ENCODE measurements around the gene BLOC1S4. TPM values are rescaled to one million over a fixed set of nuclear protein-coding genes. Genes with fewer than 3 reads are reported as not detected.

Gene BLOC1S4
- polyA plus RNA-seq, 1 of the 3 experiments (the other 2 are of a cell fraction): 22.1 TPM

- no peaks in the 10 kb centered on the region for H4K20me1 ChIP-seq (ENCODE audit: insufficient read depth)
- H3K27ac ChIP-seq (ENCODE audit: low read depth in 2 of 2, low read length in 1 of 2): peak overlapping the region in 1 of 2 experiments; percentile 85; a peak in 2 of 4 replicates
- H3K4me2 ChIP-seq: peak overlapping the region; percentile 55; the same call in 1 of the 2 replicates
- H3K4me1 ChIP-seq (ENCODE audit: control insufficient read depth in 1 of 2, insufficient read depth in 2 of 2, low read depth in 1 of 2, low read length in 1 of 2): peaks cover 2 to 20% of the 10 kb centered on the region in 2 experiments; a peak in 3 of 4 replicates
- H3K9me2 ChIP-seq: no peaks in the 10 kb centered on the region
- TF ChIP-seq FOSL2 (IDR thresholded peaks at IDR 0.05; ENCODE audit: borderline replicate concordance, low read depth) (peak; percentile 89), PBX3 (IDR thresholded peaks at IDR 0.05) (no peak), MAX (IDR thresholded peaks at IDR 0.05; ENCODE audit: low read depth) (no peak; the same call in 1 of the 2 replicates), JUND (IDR thresholded peaks at IDR 0.05) (peak; percentile 66; the same call in 1 of the 2 replicates), GATA2 (CRISPR knock-in tag; IDR thresholded peaks at IDR 0.05) (no peak), CHD2 (IDR thresholded peaks at IDR 0.05; ENCODE audit: low read length, partially characterized antibody) (no peak), REST (IDR thresholded peaks at IDR 0.05; ENCODE audit: low read depth, low read length) (0 out of 2 replicates have a peak, but pooled peaks have one; percentile 28), RCOR1 (IDR thresholded peaks at IDR 0.05; ENCODE audit: low read length) (no peak), TCF12 (IDR thresholded peaks at IDR 0.05) (no peak), MXI1 (IDR thresholded peaks at IDR 0.05; ENCODE audit: low read depth, low read length) (no peak), RXRA (IDR thresholded peaks at IDR 0.05; ENCODE audit: borderline replicate concordance, low read depth) (peak; percentile 30; the same call in 1 of the 2 replicates), POLR2AphosphoS5 (IDR thresholded peaks at IDR 0.05; ENCODE audit: low read depth, low read length) (peak; percentile 29; the same call in 1 of the 2 replicates), MEF2A (IDR thresholded peaks at IDR 0.05; ENCODE audit: borderline replicate concordance, low read depth) (no peak), NFIC (IDR thresholded peaks at IDR 0.05; ENCODE audit: borderline replicate concordance) (no peak), SMC3 (IDR thresholded peaks at IDR 0.05; ENCODE audit: low read depth, low read length) (no peak), RAD21 (IDR thresholded peaks at IDR 0.05; ENCODE audit: low read length) (no peak), CTCF (IDR thresholded peaks at IDR 0.05) (0 out of 2 replicates have a peak, but pooled peaks have one; percentile 7), GABPA (IDR thresholded peaks at IDR 0.05; ENCODE audit: low read depth) (no peak)
- ChIA-PET POLR2A (no interaction called here), CTCF (interaction anchor here (1.2 kb wide), 1 partner anchor 14 kb away, joined by 4 read pairs; no protein-coding TSS in a partner anchor)
- WGBS (ENCODE audit: low lambda C conversion rate): 40% methylated on average over 22 of the region's 23 CpGs
- peak overlapping the region; percentile 93 for H2AFZ ChIP-seq (ENCODE audit: low read depth)
- H3K9ac ChIP-seq: peak overlapping the region; percentile 55; the same call in 1 of the 2 replicates
- no peaks in the 10 kb centered on the region for H3K79me2 ChIP-seq (ENCODE audit: insufficient read depth)
- H3K27me3 ChIP-seq (ENCODE audit: insufficient read depth): no peaks in the 10 kb centered on the region
- H3K9me3 ChIP-seq: no peaks in the 10 kb centered on the region
- no peak overlapping the region for H3K4me3 ChIP-seq (ENCODE audit: low read depth in 2 of 2, low read length in 1 of 2)
- H3K36me3 ChIP-seq (replicated peaks in 1 of 2; ENCODE audit: control insufficient read depth in 1 of 2, insufficient read depth in 2 of 2, low read length in 1 of 2): no peaks in the 10 kb centered on the region
- DNase-seq: no peak
- peaks cover 6% of the 10 kb centered on the region for H3F3A ChIP-seq (replicated peaks; ENCODE audit: insufficient read depth)
These were observed 27.0 kb upstream of the BLOC1S4 start for GRCh38 chr4:6688879-6689505.
